Measurements from ENCODE around the gene FBLN1.

- TF ChIP-seq ZNF133 (tag by site-specific recombination; IDR thresholded peaks at IDR 0.05), result no peak
- TF ChIP-seq, protein P1, sequence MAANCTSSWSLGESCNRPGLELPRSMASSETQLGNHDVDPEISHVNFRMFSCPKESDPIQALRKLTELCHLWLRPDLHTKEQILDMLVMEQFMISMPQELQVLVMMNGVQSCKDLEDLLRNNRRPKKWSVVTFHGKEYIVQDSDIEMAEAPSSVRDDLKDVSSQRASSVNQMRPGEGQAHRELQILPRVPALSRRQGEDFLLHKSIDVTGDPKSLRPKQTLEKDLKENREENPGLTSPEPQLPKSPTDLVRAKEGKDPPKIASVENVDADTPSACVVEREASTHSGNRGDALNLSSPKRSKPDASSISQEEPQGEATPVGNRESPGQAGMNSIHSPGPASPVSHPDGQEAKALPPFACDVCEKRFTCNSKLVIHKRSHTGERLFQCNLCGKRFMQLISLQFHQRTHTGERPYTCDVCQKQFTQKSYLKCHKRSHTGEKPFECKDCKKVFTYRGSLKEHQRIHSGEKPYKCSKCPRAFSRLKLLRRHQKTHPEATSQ (tag by site-specific recombination; IDR thresholded peaks at IDR 0.05), result no peak
- TF ChIP-seq ZNF121 (tag by site-specific recombination; IDR thresholded peaks at IDR 0.05), result no peak
- TF ChIP-seq ZSCAN23 (tag by site-specific recombination; IDR thresholded peaks at IDR 0.05), result no peak
- TF ChIP-seq KLF7 (tag by site-specific recombination; IDR thresholded peaks at IDR 0.05; ENCODE audit: borderline replicate concordance), result no peak
- TF ChIP-seq REPIN1 (tag by site-specific recombination; IDR thresholded peaks at IDR 0.05; ENCODE audit: low read depth), result no peak
- no peak for TF ChIP-seq CTCF (tag by site-specific recombination; IDR thresholded peaks at IDR 0.05)
- no peak for TF ChIP-seq ZNF239 (tag by site-specific recombination; IDR thresholded peaks at IDR 0.05)
- no peak for TF ChIP-seq MYNN (tag by site-specific recombination; IDR thresholded peaks at IDR 0.05; ENCODE audit: borderline replicate concordance)
Observed at GRCh38 chr22:45475851-45476514, 26.7 kb upstream of the FBLN1 start.

All from HEK293 (cell line).